ENCODE measurements around the gene MRPS25.
A peak's percentile ranks its signal among the peaks of the same experiment; 100 is the strongest.

Gene MRPS25

DNA sequence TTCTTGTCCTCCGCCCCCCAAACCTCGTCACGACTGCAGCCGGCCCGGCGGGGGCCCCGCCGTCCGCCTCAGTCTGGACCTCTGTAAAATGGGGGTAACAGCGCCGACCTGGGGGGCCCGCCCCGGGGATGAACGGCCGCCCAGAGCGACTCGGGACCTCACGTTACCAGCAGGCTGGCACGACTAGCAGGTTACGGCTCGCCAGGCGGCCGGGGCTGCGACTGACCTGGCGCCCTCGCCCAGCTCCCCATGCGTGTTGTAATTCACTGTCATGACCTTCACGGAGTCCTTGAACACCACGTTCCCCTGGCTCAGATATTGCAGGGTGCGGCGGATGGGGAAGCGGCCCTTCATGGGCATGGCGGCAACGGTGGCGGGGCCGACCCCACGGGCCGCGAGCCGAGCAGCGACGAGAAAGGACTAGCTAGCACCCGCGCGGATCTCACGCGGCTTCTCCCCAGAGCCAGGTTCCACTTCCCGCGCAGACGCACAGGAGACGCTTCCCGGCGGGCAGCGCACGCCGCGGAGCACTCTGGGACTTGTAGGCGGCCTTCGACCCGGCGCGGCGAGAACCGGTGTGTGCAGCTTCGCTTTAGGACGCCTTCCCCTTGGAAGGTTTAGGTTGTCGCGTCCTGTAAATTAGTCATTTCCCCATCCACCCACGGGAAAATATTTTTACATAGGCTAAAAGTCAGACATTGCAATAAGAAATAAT is at the start of gene MRPS25:
Gene MRPS25 (minus strand): TSS at position 481 of the 715 bp plus-strand sequence. CDS start 121 bp downstream, at position 360.
- DNase-seq (ENCODE audit: low read depth), result peak; percentile 75
- peak within 1 kb of the TSS; percentile 94 for H3K4me3 ChIP-seq (ENCODE audit: low read depth, low read length)

DNA sequence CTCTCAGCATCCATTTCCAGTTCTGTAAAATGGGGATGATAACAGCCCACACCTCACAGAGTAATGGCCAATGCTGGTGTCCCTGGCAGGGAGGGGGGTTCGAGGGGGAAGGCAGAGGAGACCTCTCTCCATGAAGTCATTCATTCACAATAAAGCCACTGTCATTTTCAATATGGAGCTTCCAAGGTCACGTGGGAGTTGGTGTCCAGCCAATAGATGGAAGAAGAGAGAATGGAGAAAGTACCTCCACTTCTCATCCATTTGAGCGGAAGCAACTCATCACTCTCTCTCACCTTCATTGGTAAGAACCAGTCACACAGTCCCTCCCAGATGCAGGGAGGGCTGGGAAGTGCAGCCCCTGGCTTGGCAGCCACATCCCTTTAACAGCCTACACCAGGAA is 48.8 kb upstream of the MRPS25 start:
- no peak overlapping the region for H3K4me3 ChIP-seq (ENCODE audit: low read depth, low read length)
- no peak for DNase-seq (ENCODE audit: low read depth)

DNA sequence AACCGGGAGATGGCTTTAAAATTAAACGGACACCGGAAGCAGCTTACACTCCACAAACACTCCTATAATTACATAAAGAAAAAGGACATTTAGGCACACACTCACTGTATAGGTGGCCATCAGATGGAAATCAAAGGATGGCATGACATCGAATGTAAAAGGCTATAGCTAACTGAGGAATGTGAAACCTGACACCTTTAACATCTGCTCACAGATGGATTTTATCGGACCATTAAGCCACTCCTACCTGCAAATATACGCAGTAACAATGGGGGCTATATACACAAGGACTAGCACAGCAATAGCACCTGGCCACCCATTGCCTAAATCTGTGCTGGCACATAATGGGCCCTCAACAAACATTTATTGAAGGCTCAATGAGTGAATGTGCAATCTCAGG is 48.4 kb upstream of the MRPS25 start:
- no peak overlapping the region for H3K4me3 ChIP-seq (ENCODE audit: low read depth, low read length)
- no peak for DNase-seq (ENCODE audit: low read depth)

DNA sequence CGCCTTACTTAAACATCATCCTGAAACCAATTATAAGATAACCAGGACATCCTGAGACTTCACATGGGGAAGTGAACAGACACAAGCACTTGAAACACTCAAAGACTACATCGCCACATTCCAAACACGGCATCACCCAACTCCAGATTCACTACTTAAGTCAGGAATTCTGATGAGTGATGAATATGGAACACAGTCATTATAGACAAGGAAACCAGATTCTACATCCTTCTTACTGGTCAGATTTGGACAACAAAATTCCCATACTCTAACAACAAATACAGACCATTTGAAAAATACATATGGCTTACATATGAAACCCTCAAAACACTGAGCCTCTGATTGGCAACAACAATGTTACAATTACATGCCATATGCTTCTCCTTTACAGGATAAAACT is 46.9 kb upstream of the MRPS25 start:
- DNase-seq (ENCODE audit: low read depth), result no peak
- no peak overlapping the region for H3K4me3 ChIP-seq (ENCODE audit: low read depth, low read length)

DNA sequence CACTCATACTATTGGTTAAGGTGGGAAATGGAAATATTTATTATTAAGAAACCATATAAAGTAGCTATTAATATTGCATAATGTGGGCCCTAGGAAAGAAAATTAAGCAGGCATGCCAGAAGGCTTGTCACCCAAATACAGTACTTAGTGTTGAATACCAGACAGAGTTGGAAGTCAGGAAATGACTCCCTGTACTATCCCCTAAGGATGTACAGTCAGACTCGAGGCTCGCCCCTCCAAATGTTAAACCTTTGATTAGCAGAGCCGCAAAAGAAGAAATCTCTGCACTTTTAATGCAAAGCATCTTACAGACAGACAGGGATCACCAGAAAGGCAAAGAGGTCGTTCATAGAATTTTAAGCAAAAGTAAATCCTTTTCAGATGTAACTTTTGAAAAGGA is 45.1 kb upstream of the MRPS25 start:
- no peak for DNase-seq (ENCODE audit: low read depth)

DNA sequence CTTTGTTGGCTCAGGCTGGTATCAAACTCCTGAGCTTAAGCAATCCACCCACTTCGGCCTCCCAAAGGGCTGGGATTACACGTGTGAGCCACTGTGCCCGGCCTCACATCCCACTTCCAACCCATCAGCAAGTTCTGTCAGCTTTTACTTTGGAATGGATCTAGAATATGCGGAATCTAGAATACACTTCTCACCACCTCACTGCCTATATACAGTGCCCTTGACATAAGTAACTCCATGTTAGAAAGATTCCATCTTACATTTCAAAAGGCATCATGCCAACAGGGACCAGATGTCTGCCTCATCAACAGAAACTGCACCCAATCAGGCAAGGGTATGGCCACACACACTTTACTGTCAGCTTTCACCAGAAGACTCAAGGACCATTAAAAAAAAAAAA is 43.8 kb upstream of the MRPS25 start:
- no peak for DNase-seq (ENCODE audit: low read depth)
- H3K4me3 ChIP-seq (ENCODE audit: low read depth, low read length), result no peak overlapping the region

More for the DNA sequence above, 45.1 kb upstream of the MRPS25 start:
- H3K4me3 ChIP-seq (ENCODE audit: low read depth, low read length), result no peak overlapping the region

DNA sequence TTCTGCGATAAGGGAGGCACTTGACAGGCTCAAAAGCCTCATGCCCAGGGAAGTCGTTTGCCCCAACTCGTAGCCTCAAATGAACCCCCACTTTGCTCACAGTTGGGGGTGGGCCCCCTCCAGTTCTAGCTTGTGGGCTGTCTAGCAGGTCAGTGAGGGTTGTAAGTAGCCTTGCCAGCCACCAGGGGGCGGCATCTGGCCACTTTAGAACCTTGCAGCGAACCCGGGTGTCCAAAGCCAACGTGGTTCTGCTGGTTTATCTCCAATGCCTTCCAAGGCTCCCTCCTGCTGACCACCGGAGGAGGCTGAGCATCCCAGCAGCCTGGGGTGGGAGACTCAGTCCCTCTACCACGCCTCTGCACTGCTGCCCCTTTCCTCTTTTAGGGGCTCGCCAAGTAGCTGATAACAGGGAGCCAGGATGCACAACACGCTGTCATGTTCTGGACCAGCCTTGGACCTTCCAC is 43.0 kb upstream of the MRPS25 start:
- no peak overlapping the region for H3K4me3 ChIP-seq (ENCODE audit: low read depth, low read length)
- peak; percentile 38 for DNase-seq (ENCODE audit: low read depth)

DNA sequence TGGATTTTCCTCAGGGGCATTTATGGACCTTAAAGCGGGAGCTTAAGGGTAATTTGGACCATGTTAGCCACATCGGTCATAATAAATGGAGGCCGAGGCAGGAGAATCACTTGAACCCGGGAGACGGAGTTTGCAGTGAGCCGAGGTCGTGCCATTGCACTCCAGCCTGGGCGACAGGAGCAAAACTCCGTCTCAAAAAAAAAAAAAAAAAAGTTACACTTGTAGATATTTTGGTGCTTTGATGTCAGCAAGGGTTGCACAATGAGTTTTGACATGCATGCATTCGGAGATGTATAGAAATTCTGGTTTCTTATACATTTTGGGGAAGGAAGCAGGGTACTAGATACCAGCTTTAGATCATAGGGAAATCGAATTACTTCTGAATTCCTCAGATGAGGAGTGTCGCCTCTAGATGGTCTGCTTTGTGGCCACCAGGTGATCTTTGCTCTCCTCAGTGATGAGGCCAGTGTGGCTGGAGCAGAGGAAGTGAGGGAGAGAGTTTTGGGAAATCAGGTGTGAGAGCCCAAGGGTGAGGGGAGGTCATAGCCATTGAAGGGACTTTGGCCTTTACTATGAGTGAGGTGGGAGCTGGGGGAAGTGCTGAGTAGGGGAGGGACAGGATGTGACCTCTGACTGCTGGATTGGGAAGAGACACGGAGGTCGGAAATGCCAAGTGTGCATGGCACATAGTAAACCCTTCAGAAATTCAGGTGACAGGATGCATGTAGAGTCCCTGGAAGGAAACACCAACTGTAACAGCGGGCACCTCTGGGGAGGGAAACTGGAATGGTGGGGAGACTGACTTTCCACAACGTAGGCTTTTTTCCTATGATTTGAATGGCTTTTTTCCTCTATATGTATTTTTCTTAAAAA is 42.2 kb upstream of the MRPS25 start:
- DNase-seq (ENCODE audit: low read depth), result no peak

DNA sequence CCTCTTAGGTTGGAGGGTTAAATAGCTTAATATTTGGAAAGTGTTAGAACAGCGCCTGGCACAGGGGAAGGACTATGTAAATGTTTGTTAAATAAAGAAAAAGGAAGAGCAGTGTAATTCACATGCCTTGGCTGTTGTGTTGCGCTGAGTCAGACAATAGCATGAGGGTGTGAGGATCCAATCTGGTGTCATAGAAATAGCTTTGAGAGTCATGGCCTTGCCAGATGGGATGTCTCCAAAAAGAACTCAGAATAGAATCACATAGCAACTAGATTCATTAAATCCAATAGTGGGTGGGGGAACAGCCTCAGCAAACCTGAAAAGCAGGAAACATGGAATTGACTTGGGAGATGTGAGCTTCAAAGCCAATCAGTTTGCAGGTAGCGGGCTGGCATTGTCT is 37.7 kb upstream of the MRPS25 start:
- H3K4me3 ChIP-seq (ENCODE audit: low read depth, low read length), result no peak overlapping the region
- DNase-seq (ENCODE audit: low read depth), result no peak

More for the DNA sequence above, 42.2 kb upstream of the MRPS25 start:
- H3K4me3 ChIP-seq (ENCODE audit: low read depth, low read length), result no peak overlapping the region

DNA sequence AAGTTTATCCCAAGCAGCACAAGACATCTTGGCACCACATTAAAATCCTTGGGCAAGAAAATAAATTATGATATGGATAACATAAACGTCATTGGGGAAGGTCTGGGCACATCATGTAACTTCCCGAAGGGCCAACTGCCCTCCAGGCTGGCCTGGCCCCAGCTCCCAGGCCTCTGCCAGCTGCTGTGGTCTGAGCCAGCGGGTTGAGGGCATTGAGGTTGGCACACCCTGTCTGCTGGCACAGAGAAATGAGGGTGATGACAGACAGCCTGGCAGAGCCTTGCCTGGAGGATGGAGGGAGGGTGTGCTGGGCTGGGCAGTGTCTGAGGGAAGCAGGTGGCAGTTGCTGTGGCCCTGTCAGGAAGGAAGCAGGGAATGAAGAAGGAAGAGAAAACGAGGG is 37.1 kb upstream of the MRPS25 start:
- no peak for DNase-seq (ENCODE audit: low read depth)
- H3K4me3 ChIP-seq (ENCODE audit: low read depth, low read length), result no peak overlapping the region

DNA sequence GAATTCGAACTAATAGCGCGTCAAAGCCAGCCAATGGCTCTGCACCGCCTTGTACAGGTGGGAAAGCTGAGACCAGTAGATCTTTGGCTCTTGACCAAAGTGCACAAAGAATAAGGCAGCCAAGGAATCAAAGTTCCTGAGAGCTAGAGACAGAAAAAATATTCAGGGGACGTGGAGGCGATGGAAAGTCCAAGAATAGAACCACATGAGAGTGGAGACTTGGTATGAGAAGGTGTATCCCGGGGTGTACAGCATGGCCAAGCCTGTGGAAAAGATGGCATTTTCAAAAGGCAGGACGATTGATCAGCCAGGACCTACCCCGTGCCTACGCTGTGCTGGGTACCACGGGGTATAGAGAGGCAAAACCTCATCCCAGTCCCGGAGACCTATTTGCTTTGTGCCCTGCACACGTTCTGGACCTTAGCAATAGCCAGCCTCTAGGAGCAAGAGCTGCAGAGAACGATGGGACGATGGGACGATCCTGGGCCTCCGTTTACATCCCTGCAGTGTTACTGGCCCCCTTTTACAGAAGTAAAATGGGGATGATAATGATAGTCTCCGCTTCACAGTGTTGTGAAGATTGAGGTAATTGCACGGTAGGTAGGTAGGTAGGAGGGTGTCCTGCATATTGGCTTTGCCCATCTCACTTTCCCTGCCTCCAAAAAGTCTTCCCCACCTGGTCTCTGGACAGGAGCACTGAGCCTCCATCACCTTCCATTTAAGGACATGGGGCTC is 34.4 kb upstream of the MRPS25 start:
- DNase-seq (ENCODE audit: low read depth), result no peak
- H3K4me3 ChIP-seq (ENCODE audit: low read depth, low read length), result peak overlapping the region; percentile 91

DNA sequence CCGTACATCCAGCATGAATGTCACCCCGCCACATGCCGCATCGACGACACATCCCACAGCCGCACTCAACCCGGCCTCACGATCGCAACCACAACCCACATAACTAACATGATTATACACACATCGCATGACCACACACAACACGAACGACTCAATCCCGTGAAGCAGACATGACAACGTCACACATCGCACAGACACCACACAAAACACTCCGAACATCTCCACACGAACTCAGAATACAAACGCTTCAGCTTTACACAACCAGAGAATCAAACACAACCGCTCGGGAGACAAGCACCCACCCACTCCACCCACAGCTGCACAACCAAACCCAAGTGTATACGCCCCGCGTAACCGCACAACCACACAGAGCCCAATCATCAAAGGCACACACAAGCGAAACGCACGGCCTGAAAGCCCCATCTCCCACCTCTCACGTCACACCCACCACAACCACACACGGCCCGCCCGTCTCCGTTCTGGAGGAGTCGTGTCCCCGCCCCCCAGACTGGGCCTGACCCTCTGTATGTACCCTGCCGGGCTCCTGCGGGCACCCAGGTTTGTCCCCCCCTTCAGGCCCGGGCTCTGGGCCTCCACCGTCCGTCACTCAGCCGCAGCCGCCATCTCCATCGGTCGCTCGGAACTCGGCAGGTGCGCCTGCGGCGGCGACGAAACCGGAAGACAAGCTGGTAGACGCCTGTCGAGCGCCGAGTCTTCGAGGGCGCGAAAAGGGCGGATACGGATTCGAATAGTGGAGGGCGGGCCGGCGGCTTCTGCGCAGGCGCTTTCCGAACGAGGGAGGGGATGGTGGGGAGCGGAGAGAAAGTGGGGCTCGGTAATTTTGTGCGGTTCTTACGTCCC is 33.6 kb upstream of the MRPS25 start, which contains the start of gene RBSN:
Gene RBSN (minus strand): TSS at position 646 of the 861 bp plus-strand sequence. CDS start 3,028 bp downstream, outside the sequence.
- peak; percentile 78 for DNase-seq (ENCODE audit: low read depth)

DNA sequence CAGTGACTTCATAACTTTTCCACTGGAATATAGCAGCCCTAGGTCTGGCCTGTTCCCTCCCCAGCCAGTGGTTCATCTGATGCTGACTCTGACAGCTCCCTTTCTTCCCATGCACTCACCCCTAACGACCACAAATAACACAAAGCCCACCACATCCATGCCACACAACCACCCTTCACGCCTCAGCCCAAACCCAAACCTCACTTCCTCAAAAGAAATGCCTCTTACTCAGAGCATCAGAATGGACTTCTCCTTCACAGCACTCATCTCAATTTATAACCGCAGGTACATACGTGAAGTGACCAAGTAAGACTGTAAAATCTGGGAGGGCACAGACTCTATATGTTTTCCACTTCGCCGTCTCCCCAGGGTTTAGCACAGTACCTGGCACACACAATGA is 32.8 kb upstream of the MRPS25 start:
- DNase-seq (ENCODE audit: low read depth), result no peak
- peak overlapping the region; percentile 91 for H3K4me3 ChIP-seq (ENCODE audit: low read depth, low read length)

More for the DNA sequence above, 33.6 kb upstream of the MRPS25 start, which contains the start of gene RBSN:
- H3K4me3 ChIP-seq (ENCODE audit: low read depth, low read length), result peak within 1 kb of the TSS; percentile 91

DNA sequence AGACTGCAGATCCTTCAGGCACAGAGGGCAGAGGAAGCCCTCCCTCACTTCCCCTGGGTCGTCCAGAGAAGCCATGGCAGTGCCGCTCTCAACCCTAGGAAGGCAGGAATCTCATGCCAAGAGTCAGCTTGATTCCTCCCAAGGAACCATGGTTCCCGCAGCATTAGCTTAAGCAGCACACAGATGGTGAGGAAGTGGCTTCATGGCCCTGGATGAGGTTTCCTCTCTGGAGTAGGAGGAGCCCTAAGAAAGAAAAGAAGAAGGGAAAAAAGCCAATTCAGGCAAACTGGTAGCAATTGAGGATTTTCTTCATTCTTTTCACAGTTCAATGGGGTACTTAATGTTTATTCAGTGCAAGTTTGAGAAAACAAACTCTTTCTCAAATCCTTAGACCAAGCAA is 30.9 kb upstream of the MRPS25 start:
- no peak overlapping the region for H3K4me3 ChIP-seq (ENCODE audit: low read depth, low read length)
- DNase-seq (ENCODE audit: low read depth), result no peak

DNA sequence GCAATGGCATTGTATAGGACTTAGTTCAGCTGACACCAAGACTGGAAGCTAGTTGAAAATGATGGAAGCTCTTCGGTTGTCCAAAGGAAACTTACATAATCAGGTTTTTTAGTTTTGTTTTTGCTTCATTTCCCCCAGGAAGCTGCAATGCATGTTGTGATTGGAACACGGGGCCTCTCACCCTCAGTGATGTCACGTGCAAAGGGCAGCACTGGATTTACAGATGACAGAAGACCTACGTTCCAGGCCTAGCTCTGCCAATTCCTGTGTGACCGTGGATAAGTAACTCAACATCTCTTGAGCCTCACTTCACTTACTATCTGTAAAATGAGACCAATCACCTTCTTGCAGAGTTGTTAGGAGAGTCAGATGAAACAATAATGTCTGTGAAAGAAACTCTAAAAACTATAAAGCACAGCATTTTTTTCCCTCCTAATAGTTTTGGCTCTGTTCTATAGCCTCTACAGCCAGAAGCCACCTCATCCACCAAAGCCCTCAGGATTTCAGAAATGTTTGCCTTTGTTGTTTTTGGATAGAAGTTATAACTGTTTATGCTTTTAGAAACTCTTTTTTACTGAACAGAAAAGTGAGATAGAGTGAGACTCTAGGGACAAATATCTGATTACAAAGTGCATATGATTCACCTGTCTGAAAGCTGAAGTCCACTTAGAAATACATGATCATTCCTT is 29.2 kb upstream of the MRPS25 start:
- no peak for DNase-seq (ENCODE audit: low read depth)
- no peak overlapping the region for H3K4me3 ChIP-seq (ENCODE audit: low read depth, low read length)

DNA sequence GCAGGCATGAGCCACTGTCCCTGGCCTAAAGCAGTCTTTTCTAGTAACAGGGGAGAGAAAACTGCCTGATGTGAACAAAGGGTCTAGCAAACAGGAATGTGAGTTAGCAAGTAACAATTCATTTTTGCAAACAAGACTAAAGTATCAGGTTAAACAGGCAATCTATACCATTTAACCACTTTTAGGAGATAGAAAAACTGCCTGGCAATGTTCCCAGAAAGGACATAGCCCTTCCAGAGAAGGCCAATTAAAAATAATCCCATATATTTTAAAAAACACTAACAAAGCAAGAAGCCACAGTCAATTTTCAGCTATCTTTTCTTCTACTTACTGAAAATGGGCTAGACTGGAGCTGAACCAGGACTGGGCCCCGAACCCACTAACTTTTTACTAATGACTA is 27.6 kb upstream of the MRPS25 start:
- no peak overlapping the region for H3K4me3 ChIP-seq (ENCODE audit: low read depth, low read length)

DNA sequence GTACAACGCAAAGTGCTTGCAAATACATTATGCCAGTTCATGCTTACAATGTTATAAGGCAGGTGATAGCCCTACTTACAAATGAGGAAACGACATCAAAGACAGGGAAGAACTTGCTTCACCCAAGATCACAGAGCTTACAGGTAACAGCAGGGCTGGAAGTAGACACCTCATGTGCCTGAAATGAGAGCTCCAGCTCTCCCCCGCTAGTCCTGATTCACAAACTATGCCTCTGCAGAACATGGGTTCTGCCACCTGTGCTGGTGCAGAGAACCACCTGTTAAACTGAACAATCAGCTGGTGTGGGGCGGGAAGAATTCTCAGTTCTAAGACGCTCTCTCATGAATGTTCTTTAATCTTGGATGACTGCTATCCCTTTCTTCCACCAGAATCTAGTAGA is 26.5 kb upstream of the MRPS25 start:
- H3K4me3 ChIP-seq (ENCODE audit: low read depth, low read length), result no peak overlapping the region
- no peak for DNase-seq (ENCODE audit: low read depth)

More for the DNA sequence above, 27.6 kb upstream of the MRPS25 start:
- no peak for DNase-seq (ENCODE audit: low read depth)

DNA sequence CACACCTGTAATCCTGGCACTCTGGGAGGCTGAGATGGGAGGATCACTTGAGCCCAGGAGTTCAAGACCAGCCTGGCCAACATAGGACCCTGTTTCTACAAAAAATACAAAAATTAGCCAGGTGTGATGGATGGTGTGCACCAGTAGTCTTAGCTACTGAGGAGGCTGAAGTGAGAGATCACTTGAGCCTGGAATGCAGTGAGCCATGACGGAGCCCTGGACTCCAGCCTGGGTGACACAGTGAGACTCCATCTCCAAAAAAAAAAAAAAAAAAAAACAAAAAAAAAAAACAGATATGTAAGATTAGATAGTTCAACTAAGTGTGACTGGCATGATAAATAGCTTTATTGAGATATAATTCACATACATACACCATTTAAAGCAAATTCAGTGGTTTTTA is 24.1 kb upstream of the MRPS25 start:
- DNase-seq (ENCODE audit: low read depth), result no peak
- no peak overlapping the region for H3K4me3 ChIP-seq (ENCODE audit: low read depth, low read length)
